ENCODE measurements around the gene HOXB8. TPM values are rescaled to one million over a fixed set of nuclear protein-coding genes. Genes with fewer than 3 reads are reported as not detected.

Gene HOXB8
- total RNA-seq, 1 experiment from 2014 or later = 45.9 TPM

GRCh38 chr17:48591255-48592056 is 23.6 kb downstream of the HOXB8 start:
- no peaks in the 10 kb centered on the region for H3K9me3 ChIP-seq (ENCODE audit: control insufficient read depth, insufficient read depth, low read depth, low read length)
- ChIA-PET POLR2A (interaction anchor here (0.6 to 1.2 kb wide), 3 partner anchors 10 to 436 kb away, joined by 3 to 5 read pairs (median 4); no protein-coding TSS in a partner anchor), CTCF (interaction anchor here (0.5 to 1.0 kb wide), 5 partner anchors 23 to 442 kb away, joined by 3 to 8 read pairs (median 4); no protein-coding TSS in a partner anchor)
- DNase-seq (ENCODE audit: low read depth, low spot score) (no peak), ATAC-seq (no peak)
- peak overlapping the region; percentile 70 to 99 for H3K4me3 ChIP-seq (ENCODE audit: low read depth in 2 of 2, low read length in 2 of 2)
- H3K4me1 ChIP-seq (ENCODE audit: control insufficient read depth, insufficient read depth, low read length) = peaks cover 85% of the 10 kb centered on the region
- TF ChIP-seq TCF7L2 (IDR thresholded peaks at IDR 0.05; ENCODE audit: low read depth, low read length) = no peak
- TF ChIP-seq, protein P1, sequence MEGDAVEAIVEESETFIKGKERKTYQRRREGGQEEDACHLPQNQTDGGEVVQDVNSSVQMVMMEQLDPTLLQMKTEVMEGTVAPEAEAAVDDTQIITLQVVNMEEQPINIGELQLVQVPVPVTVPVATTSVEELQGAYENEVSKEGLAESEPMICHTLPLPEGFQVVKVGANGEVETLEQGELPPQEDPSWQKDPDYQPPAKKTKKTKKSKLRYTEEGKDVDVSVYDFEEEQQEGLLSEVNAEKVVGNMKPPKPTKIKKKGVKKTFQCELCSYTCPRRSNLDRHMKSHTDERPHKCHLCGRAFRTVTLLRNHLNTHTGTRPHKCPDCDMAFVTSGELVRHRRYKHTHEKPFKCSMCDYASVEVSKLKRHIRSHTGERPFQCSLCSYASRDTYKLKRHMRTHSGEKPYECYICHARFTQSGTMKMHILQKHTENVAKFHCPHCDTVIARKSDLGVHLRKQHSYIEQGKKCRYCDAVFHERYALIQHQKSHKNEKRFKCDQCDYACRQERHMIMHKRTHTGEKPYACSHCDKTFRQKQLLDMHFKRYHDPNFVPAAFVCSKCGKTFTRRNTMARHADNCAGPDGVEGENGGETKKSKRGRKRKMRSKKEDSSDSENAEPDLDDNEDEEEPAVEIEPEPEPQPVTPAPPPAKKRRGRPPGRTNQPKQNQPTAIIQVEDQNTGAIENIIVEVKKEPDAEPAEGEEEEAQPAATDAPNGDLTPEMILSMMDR (IDR thresholded peaks at IDR 0.05) = no peak
- TF ChIP-seq POLR2AphosphoS5 (IDR thresholded peaks at IDR 0.05; ENCODE audit: low read depth, low read length) = no peak
- no peak for TF ChIP-seq SIN3A (IDR thresholded peaks at IDR 0.05; ENCODE audit: borderline replicate concordance, insufficient read depth, low read depth, low read length)
- TF ChIP-seq REST (IDR thresholded peaks at IDR 0.05; ENCODE audit: insufficient read depth in 1 of 2, low read depth in 2 of 2, low read length in 1 of 2) = no peak
- in situ Hi-C loops (cut with HindIII; ENCODE audit: low pct_unique_long_range_greater_than_20kb, low sequenced_read_pairs) (no loop called here), intact Hi-C loops (cut with micrococcal nuclease; ENCODE audit: unreplicated experiment) (no loop called here)
- H3K36me3 ChIP-seq (ENCODE audit: control insufficient read depth, insufficient read depth, low read length) = no peaks in the 10 kb centered on the region; the same call in 1 of the 2 replicates
- no TSS peak for BruUV-seq (replicated peaks)
- H3K27ac ChIP-seq (ENCODE audit: low read length) = peak overlapping the region; percentile 99
- no peaks in the 10 kb centered on the region for H3K27me3 ChIP-seq (ENCODE audit: control insufficient read depth, insufficient read depth, low read length)

DNA sequence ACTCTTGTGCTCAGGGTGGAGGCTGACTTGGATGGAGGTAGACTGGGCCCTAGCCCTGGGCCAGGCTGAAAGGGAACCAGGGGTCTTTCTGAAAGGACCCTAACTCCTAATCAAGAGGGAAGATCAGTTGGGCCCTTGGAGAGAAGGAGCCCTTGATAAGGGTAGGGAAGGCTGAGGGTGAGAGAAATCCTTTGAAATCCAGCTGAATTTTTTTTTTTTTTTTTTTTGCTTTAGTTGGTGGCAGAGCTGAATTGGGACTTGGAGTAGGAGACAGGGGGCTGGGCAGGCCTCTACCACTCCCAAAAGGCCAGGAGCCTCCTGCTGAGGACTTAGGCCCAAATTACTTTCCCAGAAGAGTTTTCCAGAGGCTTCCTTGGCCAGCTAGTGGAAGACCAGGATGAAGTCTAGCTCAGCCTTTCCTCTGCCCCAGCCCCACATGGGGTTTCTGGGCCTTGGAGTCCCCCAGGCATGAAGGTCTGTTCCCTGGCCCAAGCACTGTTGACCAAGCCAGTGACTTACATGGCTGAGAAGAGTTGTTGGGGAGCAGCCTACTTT is 24.4 kb downstream of the HOXB8 start:
- intact Hi-C loops (cut with micrococcal nuclease; ENCODE audit: unreplicated experiment) = no loop called here
- BruUV-seq (replicated peaks) = TSS peak; percentile 88
- peak overlapping the region; percentile 70 to 99 for H3K4me3 ChIP-seq (ENCODE audit: low read depth in 2 of 2, low read length in 2 of 2)
- peaks cover 83% of the 10 kb centered on the region for H3K4me1 ChIP-seq (ENCODE audit: control insufficient read depth, insufficient read depth, low read length)
- CTCF ChIA-PET = interaction anchor here (0.6 to 1.6 kb wide), 6 partner anchors 24 to 408 kb away, joined by 3 to 6 read pairs (median 4); no protein-coding TSS in a partner anchor
- TF ChIP-seq SIN3A (IDR thresholded peaks at IDR 0.05; ENCODE audit: borderline replicate concordance, insufficient read depth, low read depth, low read length) = no peak
- TF ChIP-seq, protein P1 (IDR thresholded peaks at IDR 0.05) = no peak
- TF ChIP-seq TCF7L2 (IDR thresholded peaks at IDR 0.05; ENCODE audit: low read depth, low read length) = no peak; the same call in 1 of the 2 replicates
- TF ChIP-seq POLR2AphosphoS5 (IDR thresholded peaks at IDR 0.05; ENCODE audit: low read depth, low read length) = no peak; the same call in 1 of the 2 replicates
- no peak for TF ChIP-seq REST (IDR thresholded peaks at IDR 0.05; ENCODE audit: insufficient read depth in 1 of 2, low read depth in 2 of 2, low read length in 1 of 2)
- no peak for DNase-seq (ENCODE audit: low read depth, low spot score)
- H3K27me3 ChIP-seq (ENCODE audit: control insufficient read depth, insufficient read depth, low read length) = no peaks in the 10 kb centered on the region
- H3K9me3 ChIP-seq (ENCODE audit: control insufficient read depth, insufficient read depth, low read depth, low read length) = no peaks in the 10 kb centered on the region
- peak overlapping the region; percentile 99 for H3K27ac ChIP-seq (ENCODE audit: low read length)
- ATAC-seq = no peak
- no peaks in the 10 kb centered on the region; the same call in 1 of the 2 replicates for H3K36me3 ChIP-seq (ENCODE audit: control insufficient read depth, insufficient read depth, low read length)
- POLR2A ChIA-PET = interaction anchor here (0.6 to 1.2 kb wide), 4 partner anchors 16 to 436 kb away, joined by 3 to 6 read pairs (median 4); no protein-coding TSS in a partner anchor
- in situ Hi-C loops (cut with HindIII; ENCODE audit: low pct_unique_long_range_greater_than_20kb, low sequenced_read_pairs) = no loop called here
